HG03378 (cell line): Measurements from ENCODE around the gene CEP170.
"Not testable (repeated sequence)": the region's sequence is repeated elsewhere in the genome, so short reads cannot be mapped to it uniquely, and the experiment has no call there.

Experiments
- ATAC-seq: cut with Tn5 transposase; IDR thresholded peaks from one replicate; pipeline ENCODE4 v1.9.1; 2021; ENCODE audit warnings: mild to moderate bottlenecking, moderate library complexity; ENCODE audit not compliant: unreplicated experiment

Gene CEP170

DNA sequence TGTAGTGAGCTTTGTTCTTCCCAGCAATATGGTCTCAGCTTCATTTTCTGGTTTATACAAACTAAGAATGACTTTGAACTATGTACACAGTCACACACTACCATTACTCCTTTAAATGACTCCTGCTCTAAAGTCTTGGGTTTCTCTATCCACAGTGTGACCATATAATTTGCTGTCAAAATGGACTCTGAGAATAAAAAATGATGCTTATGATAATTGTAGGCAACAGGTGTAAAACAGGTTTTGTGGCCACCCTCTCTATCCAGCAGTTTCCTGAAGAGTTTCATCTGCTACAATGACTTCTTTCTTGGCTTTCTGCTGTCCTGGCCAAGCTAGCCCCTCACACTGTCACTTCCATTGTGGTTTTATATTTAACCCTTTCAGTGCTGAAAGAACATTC is 71.4 kb downstream of the CEP170 start:
- ATAC-seq = not testable (repeated sequence)

- not testable (repeated sequence) for ATAC-seq
Measured at GRCh38 chr1:243183176-243183575, 71.9 kb downstream of the CEP170 start.

DNA sequence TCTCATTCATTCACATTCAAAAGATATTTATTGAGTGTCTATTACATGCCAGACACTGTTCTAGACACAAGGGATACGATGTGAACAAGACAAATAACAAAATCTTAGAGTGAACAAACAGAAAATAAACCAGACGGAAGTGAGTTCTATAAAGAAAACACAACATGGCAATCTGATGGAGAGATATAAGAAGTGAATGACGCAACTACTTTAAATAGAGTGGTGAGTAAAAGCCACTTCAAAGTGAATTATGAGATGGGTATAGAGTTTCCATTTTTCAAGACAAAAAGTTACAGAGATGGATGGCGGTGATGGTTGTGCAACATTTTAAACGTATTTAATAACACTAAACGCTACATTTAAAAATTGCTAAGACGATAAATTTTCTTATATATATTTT is 75.4 kb downstream of the CEP170 start:
- no peak for ATAC-seq

DNA sequence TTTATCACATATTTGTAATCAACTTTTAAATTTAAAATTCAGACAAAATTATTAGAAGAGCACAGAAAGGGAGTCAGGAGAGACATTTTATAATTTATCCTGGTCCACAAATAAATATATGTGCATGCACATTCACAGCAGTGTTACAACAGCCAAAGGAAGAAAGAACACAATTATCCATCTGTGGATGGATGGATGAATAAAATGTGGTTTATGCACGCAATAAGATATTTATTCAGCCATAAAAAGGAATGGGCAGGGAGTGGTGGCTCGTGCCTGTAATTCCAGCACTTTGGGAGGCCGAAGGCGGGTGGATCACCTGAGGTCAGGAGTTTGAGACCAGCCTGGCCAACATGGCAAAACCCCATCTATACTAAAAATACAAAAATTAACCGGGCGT is 77.3 kb downstream of the CEP170 start:
- not testable (repeated sequence) for ATAC-seq

DNA sequence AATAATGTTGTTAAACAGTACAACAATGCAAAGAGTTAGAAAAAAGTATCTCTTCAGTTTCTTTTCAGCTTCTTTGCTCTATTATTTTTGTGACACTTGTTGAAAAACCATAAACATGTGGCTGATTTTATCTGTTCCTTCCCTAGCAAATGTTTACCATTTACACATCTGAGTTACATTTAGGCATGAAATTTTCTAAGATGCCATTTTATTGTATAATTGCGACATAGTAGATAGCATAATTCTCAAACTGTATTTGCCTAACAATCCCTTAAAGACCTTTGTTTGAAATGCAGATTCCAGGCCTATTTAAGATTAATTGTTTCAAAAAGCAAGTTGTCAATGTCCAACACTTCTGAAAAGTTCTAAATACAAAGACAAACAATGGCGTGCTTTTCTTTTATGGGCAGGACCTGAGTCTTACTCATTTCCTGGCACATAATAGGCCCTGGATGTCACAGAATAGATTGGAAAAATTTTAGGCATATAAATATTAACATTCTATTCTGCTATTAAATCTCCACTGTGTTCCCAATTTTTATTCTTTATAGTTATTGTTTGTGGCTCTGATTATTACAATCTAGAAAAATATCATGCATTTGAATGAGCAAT is 81.2 kb downstream of the CEP170 start:
- ATAC-seq = not testable (repeated sequence)

GRCh38 chr1:243164911-243165310 is 90.2 kb downstream of the CEP170 start:
- ATAC-seq = not testable (repeated sequence)

DNA sequence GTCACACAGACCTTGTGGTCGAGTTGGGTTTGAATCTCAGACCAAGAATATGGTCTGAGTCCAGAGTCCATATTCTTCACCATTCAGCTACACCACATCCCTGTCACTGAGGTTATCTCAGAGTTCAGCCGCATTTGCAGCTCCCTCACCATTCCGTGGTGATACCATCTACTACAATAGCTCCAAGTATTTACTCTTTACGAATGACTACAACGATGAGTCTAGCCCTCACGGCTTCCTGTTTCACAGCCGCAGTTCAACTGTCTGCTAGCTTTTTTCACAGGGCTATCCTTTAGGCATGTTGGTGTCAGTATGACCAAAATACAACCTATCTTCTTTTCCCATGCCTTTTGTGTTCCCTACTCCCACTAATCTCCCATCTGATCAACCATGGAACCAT is 104.2 kb downstream of the CEP170 start:
- not testable (repeated sequence) for ATAC-seq

- not testable (repeated sequence) for ATAC-seq
Measured at GRCh38 chr1:243149120-243149519, 106.0 kb downstream of the CEP170 start.

DNA sequence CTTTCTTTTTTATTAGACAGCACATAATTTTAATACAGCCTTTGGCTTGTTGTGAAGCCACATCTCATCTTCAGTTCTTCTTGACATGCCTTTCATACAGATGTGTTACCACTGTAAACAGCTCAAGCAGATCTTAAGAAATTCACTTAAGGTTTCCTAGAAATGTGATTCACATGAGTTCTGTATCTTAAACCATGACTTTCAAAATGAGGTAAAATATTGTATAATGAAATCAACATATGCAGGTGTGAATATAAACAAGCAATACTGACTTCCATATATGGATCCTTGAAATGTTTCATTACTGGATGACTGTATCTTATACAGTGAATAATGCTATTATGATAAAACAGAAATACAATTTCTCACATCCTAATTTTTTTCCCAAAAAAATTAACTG is 107.7 kb downstream of the CEP170 start:
- not testable (repeated sequence) for ATAC-seq

- ATAC-seq = not testable (repeated sequence)
Measured at GRCh38 chr1:243140498-243140897, 114.6 kb downstream of the CEP170 start.

DNA sequence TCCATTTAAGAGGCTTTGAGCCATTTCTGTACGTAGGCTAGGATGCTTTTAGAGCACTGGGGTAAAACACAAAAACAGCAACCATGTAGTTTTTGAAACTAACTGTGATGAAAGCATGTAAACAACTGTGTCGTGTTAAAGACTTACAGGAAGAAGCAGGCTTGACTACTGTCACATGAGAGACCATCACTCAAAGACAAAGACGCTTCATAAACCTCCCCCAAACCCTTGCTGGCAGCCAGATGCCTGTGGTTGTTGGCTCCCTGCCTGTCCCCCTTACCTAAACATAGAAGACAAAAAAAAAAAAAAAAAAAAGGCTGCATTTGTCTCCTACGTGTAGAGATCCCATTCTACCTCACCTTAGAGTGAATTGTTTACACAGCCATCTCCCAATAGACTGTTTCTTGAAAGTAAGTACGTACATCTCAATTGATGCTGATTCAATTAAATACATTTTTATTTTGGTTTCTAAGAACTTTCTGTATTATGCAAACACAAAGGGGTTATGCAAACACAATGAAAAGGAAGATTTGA is 132.1 kb downstream of the CEP170 start:
- ATAC-seq = not testable (repeated sequence)

- not testable (repeated sequence) for ATAC-seq
Measured at GRCh38 chr1:243121939-243122338, 133.1 kb downstream of the CEP170 start.

DNA sequence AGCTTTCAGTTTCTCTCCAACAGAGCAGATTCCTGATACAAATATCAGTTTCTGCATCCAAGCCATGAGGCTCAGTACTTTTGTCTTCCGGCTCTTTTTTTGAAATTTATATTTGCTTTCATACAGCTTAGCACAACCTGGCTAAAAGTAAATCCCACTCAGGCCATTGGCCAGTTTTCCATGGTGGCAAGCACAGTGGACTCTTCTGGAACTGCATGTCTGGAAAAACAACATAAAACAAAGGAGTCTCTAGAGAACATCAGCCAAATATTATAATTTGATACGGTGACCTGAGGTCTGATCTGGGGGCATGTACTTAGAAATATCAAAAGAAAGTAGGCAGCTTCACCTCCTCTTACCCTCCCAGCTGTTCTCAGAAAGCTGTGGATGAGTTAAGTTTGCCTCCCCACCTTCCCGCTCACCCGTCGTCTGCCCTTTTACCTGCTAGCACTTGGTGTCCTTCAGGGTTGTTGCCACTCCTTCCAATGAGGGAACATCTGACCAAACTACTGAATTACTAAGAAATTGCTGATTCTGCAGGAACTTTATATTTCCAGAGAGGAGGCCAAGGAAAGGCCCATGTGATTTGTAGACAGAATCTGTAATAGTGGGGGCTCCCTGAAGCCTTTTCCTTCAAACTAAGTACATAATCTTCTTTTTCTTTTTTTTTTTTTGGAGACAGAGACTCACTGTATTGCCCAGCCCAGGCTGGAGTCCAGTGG is 136.3 kb downstream of the CEP170 start:
- not testable (repeated sequence) for ATAC-seq

DNA sequence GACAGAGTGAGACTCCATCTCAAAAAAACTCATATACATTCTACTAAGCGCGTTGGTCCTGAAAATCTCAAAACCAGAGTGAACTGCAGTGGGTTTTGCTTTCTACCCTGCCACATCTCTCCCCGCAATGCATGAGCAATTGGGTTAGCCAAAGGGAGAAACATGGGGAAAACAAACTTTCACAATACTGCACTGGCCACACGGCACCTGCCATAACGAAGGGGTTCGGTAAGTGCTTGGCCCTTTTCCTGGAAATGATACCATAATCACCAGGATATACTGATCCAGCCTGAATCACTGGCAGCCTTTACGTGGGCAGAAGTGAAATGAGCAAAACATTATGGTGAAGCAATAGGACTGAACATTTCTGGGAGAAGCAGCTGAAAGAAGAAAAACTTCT is 138.9 kb downstream of the CEP170 start:
- ATAC-seq = not testable (repeated sequence)

GRCh38 chr1:243114769-243115168 is 140.3 kb downstream of the CEP170 start:
- not testable (repeated sequence) for ATAC-seq

- peak; percentile 96 for ATAC-seq
Measured at GRCh38 chr1:243114059-243114713, 140.9 kb downstream of the CEP170 start.

DNA sequence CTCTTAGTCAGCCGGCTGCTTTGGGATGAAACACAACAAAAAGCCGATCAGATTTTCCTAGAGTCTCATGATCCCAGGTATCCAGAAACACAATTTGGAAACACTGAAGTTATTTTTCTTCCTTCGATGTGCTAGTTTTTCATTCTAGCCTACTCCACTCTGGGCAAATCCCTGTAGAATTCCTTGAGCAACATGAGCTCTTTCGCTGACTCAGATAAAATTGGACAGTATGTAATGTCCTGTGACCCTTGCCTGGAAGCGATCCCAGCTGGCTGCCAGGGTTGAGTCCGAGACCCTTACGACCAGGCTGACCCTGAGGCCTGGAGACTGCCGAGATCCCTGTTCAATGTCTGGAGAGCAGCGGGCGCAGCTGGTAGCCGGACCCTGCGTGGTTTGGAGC is 147.9 kb downstream of the CEP170 start:
- ATAC-seq = not testable (repeated sequence)

GRCh38 chr1:243105652-243106332 is 149.3 kb downstream of the CEP170 start:
- not testable (repeated sequence) for ATAC-seq

DNA sequence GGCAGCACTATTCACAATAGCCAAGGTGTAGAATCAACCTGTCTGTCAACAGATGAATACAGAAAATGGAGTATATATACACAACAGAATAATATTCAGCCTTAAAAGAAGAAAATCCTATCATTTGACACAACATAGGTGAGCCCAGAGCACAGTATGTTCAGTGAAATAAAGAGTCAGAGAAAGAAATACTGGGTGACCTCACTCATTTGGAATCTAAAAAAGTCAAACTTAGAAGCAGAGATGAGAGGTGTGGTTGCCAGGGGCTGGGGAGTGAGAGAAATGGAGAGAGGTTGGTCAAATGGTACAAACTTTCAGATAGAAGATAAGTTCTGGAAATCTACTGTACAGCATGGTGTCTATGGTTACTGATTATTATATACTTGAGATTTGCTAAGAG is 150.0 kb downstream of the CEP170 start:
- ATAC-seq = not testable (repeated sequence)

DNA sequence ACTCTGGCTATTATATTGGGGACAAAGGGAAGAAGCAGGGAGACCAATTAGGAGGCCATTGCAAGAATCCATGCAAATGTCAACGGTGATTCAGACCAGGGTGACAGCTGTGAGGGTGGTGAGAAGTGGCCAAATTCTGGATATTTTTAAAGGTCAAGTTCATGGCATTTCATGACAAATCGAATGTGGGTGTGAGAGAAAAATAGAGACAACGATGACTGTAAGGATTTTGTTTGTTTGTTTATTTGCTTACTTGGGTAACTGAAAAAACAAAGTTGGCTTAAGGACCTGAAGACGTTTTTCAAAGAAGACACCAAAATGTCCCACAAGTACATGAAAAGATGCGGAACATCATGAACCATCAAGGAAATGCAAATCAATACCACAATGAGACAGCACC is 150.6 kb downstream of the CEP170 start:
- ATAC-seq = not testable (repeated sequence)

GRCh38 chr1:243101551-243102050 is 153.5 kb downstream of the CEP170 start:
- ATAC-seq = peak; percentile 76
